OCI-LY3 (cell line): ENCODE measurements around the gene IGFBP1.

Experiments used
- CTCF ChIP-seq: fragments of 200-600, 300-600 bp; sonication (generic); IDR thresholded peaks from 2 replicates; pipeline ENCODE4 v1.5.1; 2014; ENCODE audit warnings: antibody characterized with exemption, low read length, low read depth
- EZH2phosphoT487 ChIP-seq: fragments of 200-600 bp; shearing (Covaris generic); IDR thresholded peaks from 2 replicates; pipeline ENCODE4 v1.6.1; 2018; ENCODE audit warnings: antibody characterized with exemption, mixed run types, low read depth

GRCh38 chr7:45912972-45913371, 24.7 kb downstream of the IGFBP1 start:
- TF ChIP-seq CTCF (no peak), EZH2phosphoT487 (no peak)
